ENCODE results near the gene FHOD3. TPM values are rescaled to one million over a fixed set of nuclear protein-coding genes. Genes with fewer than 3 reads are reported as not detected.

Gene FHOD3
- total and polyA plus RNA-seq, 2 of the 4 experiments (the other 2 are of a cell fraction) = 14.6 to 16.0 TPM

DNA sequence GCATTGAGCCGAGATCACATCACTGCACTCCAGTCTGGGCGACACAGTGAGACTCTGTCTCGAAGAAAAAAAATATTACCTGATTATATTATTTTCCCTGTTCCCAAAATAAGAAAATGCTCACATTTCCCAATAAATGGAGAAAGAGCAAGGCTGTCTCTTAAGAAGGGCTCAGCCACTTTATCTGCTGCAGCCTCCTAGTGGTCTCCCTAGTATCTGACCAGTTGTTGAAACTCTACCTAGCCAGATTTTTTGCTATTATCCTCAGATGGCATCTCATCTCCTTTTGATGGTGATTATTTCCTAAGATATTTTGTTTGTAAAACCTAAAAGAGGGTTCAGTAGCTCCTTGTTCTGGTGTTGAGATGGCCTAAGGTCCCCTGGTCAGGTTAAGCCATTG is 417.0 kb downstream of the FHOD3 start:
- H3K27ac ChIP-seq (ENCODE audit: insufficient read depth, low read length) = no peak overlapping the region
- BruUV-seq (replicated peaks) = no TSS peak
- no peaks in the 10 kb centered on the region for H3K9me3 ChIP-seq (ENCODE audit: control insufficient read depth, insufficient read depth, low read length)
- H2BK15ac ChIP-seq (ENCODE audit: low read depth, low read length) = no peak overlapping the region
- POLR2A ChIA-PET (ENCODE audit: unreplicated experiment) = no interaction called here
- H3K4ac ChIP-seq (ENCODE audit: low read depth, low read length) = no peak overlapping the region
- H2BK120ac ChIP-seq (ENCODE audit: low read depth, low read length) = no peak overlapping the region
- H2AFZ ChIP-seq (replicated peaks; ENCODE audit: low read length, poor library complexity) = no peak overlapping the region
- no peak overlapping the region for H3K9ac ChIP-seq (ENCODE audit: low read depth, low read length)
- DNase-seq (no peak), ATAC-seq (ENCODE audit: low read depth) (no peak)
- peaks cover 1 to 3% of the 10 kb centered on the region in 2 experiments; a peak in 3 of 4 replicates for H3K79me1 ChIP-seq (ENCODE audit: low read depth in 1 of 2, low read length in 2 of 2)
- H3K4me3 ChIP-seq (ENCODE audit: insufficient read depth, low read depth, low read length) = no peak overlapping the region
- CTCF ChIA-PET = no interaction called here
- H2BK20ac ChIP-seq (ENCODE audit: low read depth, low read length) = no peak overlapping the region
- H3K23ac ChIP-seq (ENCODE audit: low read depth, low read length) = no peak overlapping the region
- peaks cover 8% of the 10 kb centered on the region for H3K4me1 ChIP-seq (ENCODE audit: control insufficient read depth, insufficient read depth, low read length)
- no peak overlapping the region for H2BK5ac ChIP-seq (ENCODE audit: low read depth, low read length, poor library complexity, severe bottlenecking)
- intact Hi-C loops (cut with micrococcal nuclease) = no loop called here
- H3K27me3 ChIP-seq (ENCODE audit: control insufficient read depth, insufficient read depth, low read length) = no peaks in the 10 kb centered on the region
- TF ChIP-seq RCOR1 (IDR thresholded peaks at IDR 0.05; ENCODE audit: insufficient replicate concordance, low read length) (no peak), SMC3 (IDR thresholded peaks at IDR 0.05; ENCODE audit: low read depth, low read length) (peak; percentile 19; the same call in 1 of the 2 replicates), RAD21 (IDR thresholded peaks at IDR 0.05; ENCODE audit: low read length) (0 out of 2 replicates have a peak, but pooled peaks have one; percentile 13), CTCF (conservative IDR thresholded peaks at IDR 0.05; ENCODE audit: low read depth, low read length) (peak; percentile 24; the same call in 1 of the 2 replicates), POLR2A (IDR thresholded peaks at IDR 0.05; ENCODE audit: low read depth, low read length) (no peak)
- no peak overlapping the region for H3K18ac ChIP-seq (ENCODE audit: low read depth, low read length)
- dilution Hi-C loops (cut with HindIII; ENCODE audit: low sequenced_read_pairs, unreplicated experiment) = no loop called here
- no peak overlapping the region for H3K14ac ChIP-seq (replicated peaks; ENCODE audit: low read depth, low read length)
- H3K9me1 ChIP-seq (ENCODE audit: insufficient read depth, low read length) = peaks cover 3% of the 10 kb centered on the region; the same call in 1 of the 2 replicates
- no peak overlapping the region for H2AK9ac ChIP-seq (replicated peaks; ENCODE audit: low read depth, low read length, poor library complexity)
- H2AK5ac ChIP-seq (ENCODE audit: low read depth, low read length) = no peak overlapping the region; the same call in 1 of the 2 replicates
- no peak overlapping the region for H4K91ac ChIP-seq (ENCODE audit: insufficient read depth, low read depth, low read length)
- no peaks in the 10 kb centered on the region for H3K36me3 ChIP-seq (ENCODE audit: control insufficient read depth, insufficient read depth, low read length)
- in situ Hi-C loops (cut with MboI; ENCODE audit: low sequenced_read_pairs) = no loop called here
- WGBS, 2 experiments (ENCODE audit: extremely low coverage in 2 of 2, insufficient read length in 1 of 2) = no CpG with 5 or more reads among the region's 3 CpGs
- no peak overlapping the region for H4K5ac ChIP-seq (ENCODE audit: low read depth, low read length)
- no peak overlapping the region for H4K8ac ChIP-seq (ENCODE audit: low read depth in 2 of 2, low read length in 2 of 2)
- no peaks in the 10 kb centered on the region for H4K20me1 ChIP-seq (ENCODE audit: insufficient read depth, low read length)
- H3K4me2 ChIP-seq (ENCODE audit: low read depth, low read length) = no peak overlapping the region
- no peak overlapping the region for H3K56ac ChIP-seq (ENCODE audit: extremely low read depth, insufficient read depth, low read length)

Measured in IMR-90 (cell line).